VCaP (cell line): Measurements from ENCODE around the gene KCNAB1.

ENCODE experiments used
- H3K27ac ChIP-seq: fragments of 450-650 bp; 2 replicates; pipeline ENCODE4 v1.5.1; 2017
- TF ChIP-seq, protein P1 (sequence below): fragments of 450-650 bp; conservative IDR thresholded peaks from 2 replicates; pipeline ENCODE4 v1.5.1; 2017; ENCODE audit warnings: mild to moderate bottlenecking, moderate library complexity

KCNAB1 gene

GRCh38 chr3:156233876-156234275 lies 113.5 kb downstream of the KCNAB1 start:
- H3K27ac ChIP-seq: no peak overlapping the region
- TF ChIP-seq, protein P1, sequence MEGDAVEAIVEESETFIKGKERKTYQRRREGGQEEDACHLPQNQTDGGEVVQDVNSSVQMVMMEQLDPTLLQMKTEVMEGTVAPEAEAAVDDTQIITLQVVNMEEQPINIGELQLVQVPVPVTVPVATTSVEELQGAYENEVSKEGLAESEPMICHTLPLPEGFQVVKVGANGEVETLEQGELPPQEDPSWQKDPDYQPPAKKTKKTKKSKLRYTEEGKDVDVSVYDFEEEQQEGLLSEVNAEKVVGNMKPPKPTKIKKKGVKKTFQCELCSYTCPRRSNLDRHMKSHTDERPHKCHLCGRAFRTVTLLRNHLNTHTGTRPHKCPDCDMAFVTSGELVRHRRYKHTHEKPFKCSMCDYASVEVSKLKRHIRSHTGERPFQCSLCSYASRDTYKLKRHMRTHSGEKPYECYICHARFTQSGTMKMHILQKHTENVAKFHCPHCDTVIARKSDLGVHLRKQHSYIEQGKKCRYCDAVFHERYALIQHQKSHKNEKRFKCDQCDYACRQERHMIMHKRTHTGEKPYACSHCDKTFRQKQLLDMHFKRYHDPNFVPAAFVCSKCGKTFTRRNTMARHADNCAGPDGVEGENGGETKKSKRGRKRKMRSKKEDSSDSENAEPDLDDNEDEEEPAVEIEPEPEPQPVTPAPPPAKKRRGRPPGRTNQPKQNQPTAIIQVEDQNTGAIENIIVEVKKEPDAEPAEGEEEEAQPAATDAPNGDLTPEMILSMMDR: no peak

- H3K27ac ChIP-seq: peak overlapping the region; percentile 34
- TF ChIP-seq, protein P1: no peak
These were observed 116.3 kb downstream of the KCNAB1 start for GRCh38 chr3:156236556-156237260.

DNA sequence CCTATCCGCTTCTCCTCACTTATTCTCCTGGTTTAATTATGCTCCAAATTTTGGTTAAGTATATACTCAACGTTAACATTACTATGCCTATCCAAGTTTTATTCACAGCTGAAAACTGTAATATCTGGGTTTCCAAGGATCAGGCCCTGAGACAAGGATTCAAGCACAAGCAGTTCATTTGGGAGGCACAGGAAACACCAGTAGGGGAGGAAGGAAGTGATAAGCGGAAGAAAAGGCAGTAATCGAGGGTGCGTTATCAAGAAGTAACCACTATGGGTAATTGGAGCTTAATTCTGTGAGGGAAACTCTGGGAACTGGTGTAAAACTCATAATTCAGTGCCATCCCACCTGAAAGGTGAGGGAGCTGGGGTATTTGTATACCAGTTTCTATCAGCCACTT lies 120.3 kb downstream of the KCNAB1 start:
- no peak overlapping the region for H3K27ac ChIP-seq
- TF ChIP-seq, protein P1: no peak

DNA sequence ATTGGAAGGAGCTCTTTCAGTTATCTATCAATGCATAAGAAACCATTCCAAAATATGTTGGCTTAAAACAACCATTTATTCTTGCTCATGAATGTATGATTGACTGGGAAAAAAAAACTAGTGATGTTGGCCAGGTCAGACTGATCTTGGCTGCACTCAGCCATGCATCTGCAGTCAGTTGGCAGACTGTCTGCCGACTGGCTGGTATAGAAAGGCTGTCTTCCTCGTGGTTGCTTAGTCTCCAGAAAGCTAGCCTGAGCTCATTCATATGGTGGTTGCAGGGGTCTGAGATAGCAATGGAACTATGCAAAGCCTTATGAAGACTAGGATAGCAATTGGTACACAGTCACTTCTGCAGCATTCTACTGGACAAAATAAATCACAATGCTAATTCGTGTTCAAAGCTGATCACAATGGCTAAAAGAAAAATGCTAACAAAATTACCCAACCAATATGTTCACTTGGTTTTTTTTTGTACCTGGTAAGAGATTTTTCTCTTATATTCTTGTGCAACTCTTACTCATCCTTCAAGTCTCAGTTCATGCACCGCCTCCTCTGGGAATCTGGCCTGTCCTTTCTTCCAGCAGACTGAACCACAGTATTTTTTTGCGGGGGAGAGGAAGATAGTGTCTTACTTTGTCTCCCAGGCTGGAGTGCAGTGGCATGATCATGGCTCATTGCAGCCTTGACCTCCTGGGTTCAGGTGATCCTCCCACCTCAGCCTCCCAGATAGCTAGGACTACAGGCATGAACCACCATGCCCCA lies 126.8 kb downstream of the KCNAB1 start:
- TF ChIP-seq, protein P1: no peak

DNA sequence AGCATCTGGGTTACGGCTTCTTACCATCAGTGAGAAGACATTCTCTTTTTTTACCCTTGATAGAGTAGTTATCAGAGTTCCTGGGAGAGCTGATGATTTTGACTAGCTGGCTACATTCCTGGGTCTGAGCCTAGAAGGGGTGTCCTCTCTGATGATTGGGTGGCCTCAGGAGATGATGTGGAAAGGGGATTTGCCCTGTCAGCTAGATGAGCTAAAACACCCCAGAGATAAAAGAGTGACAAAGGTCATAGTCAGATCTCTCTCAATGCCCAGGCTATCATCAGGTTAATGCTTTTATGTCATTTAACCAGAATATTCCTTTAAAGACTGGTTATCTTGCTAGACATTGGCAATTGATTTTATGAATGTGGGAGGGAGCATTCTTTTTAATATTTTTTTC lies 130.2 kb downstream of the KCNAB1 start:
- H3K27ac ChIP-seq: no peak overlapping the region
- TF ChIP-seq, protein P1: no peak

More for the DNA sequence above, 126.8 kb downstream of the KCNAB1 start:
- no peak overlapping the region for H3K27ac ChIP-seq

DNA sequence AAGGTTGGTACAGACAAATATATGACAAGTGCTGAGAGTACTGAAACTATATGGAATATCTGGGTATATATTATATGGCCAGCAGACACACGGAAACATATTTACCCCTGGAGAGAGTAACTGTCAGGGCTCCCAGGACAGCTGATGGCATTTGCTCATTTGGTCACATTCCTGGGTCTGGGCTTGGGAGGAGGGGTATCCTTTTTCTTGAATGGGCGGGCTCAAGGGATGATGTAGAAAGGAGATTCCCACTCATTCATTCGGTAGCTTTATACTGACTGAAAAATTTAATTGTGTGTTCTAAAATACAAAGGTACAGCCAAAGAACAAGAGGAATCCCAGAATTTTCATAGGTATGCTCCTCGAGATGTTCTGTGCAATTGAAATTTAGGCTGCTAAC lies 131.0 kb downstream of the KCNAB1 start:
- TF ChIP-seq, protein P1: no peak
- no peak overlapping the region for H3K27ac ChIP-seq

GRCh38 chr3:156252656-156253055 lies 132.3 kb downstream of the KCNAB1 start:
- H3K27ac ChIP-seq: no peak overlapping the region

More at GRCh38 chr3:156252656-156253055, 132.3 kb downstream of the KCNAB1 start:
- TF ChIP-seq, protein P1: no peak
